DMS153 treated with DMSO at 0.1 percent for 48 hours (cell line): Measurements from ENCODE around the gene BBLN.
A peak's percentile ranks its signal among the peaks of the same experiment; 100 is the strongest.

ENCODE experiments used
- DNase-seq: peaks from one replicate; lab custom pipeline; 2025; ENCODE audit not compliant: unreplicated experiment; lab: John Stamatoyannopoulos, UW

BBLN gene

GRCh38 chr9:128188209-128188608, 28.1 kb downstream of the BBLN start:
- no peak for DNase-seq

DNA sequence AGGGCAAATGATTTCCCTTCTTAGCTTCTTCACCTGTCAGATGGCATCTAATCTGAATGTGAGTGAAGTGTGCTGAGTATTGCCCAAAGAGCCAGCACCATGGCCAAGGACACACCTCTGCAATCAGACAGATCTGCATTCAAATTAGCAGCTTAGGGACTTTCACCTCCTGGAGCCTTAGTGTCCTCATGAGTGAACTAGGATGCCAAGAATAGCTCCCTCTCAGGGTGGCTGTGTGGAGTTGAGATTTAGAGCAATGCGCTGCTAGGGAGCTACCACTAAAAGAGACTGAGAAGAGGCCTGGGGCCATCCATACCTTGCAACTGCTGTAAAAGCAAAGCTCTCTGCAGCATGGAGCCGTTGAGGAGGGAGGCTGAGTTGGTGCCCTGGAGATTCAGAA, 29.9 kb downstream of the BBLN start:
- no peak for DNase-seq

- DNase-seq = no peak
Observed at GRCh38 chr9:128190516-128191405, 30.7 kb downstream of the BBLN start.

- peak; percentile 36 for DNase-seq
Observed at GRCh38 chr9:128191406-128192046, 31.5 kb downstream of the BBLN start, which contains the start of gene CIZ1. TSS of gene CIZ1 (minus strand) at chr9:128191572. CDS start at chr9:128190857, 715 bp downstream.

DNA sequence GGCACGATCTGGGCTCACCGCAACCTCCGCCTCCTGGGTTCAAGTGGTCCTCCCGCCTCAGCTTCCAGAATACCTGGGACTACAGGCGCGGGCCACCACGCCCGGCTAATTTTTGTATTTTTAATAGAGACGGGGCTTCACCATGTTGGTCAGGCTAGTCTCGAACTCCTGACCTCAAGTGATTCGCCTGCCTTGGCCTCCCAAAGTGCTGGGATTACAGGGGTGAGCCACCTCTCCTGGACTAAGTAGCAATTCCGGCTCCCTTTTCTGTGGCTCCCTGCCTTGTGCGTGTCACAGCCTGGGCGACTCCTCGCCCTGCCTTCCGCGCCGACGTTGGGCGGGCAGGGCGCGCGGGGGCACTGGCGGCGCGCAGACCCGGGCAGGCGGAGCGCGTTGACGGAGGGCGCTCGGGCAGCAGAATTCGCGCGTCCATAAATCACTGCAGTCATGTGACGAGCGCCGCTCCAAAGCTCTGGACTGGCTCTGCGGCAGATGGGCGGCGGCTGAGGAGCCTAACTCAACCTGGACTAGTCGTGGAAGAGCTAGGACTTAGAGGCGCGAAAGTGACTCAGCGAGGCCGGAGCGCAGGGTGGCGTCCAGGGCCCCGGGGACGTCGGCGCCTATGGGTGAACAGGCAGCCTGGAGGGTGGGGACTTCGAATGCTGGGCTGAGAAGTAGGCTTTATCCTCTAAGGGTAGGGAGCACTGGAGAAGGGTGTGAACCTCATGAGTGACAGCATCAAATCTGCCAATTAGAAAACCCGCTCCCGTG, 32.7 kb downstream of the BBLN start:
- DNase-seq = peak; percentile 89

- no peak for DNase-seq
Observed at GRCh38 chr9:128193469-128194096, 33.5 kb downstream of the BBLN start.

GRCh38 chr9:128201441-128202369, 41.6 kb downstream of the BBLN start:
- DNase-seq = no peak

DNA sequence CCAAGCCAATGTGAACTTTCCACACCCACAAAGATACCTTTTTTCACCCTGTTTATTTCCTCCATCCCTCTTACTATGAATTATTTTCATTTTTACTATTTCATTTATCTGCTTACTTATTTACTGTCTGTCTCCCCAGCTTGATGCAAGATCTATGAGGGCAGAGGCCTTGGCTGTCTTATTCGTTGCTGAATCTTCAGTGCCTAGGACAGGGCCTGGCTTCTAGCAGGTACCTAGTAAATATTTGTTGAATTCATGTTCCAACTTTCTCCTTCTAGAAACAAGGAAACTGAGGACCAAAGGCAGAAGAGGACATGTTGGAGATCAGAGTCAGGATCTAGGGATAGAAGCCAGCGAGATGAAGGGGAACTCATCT, 42.6 kb downstream of the BBLN start:
- no peak for DNase-seq

DNA sequence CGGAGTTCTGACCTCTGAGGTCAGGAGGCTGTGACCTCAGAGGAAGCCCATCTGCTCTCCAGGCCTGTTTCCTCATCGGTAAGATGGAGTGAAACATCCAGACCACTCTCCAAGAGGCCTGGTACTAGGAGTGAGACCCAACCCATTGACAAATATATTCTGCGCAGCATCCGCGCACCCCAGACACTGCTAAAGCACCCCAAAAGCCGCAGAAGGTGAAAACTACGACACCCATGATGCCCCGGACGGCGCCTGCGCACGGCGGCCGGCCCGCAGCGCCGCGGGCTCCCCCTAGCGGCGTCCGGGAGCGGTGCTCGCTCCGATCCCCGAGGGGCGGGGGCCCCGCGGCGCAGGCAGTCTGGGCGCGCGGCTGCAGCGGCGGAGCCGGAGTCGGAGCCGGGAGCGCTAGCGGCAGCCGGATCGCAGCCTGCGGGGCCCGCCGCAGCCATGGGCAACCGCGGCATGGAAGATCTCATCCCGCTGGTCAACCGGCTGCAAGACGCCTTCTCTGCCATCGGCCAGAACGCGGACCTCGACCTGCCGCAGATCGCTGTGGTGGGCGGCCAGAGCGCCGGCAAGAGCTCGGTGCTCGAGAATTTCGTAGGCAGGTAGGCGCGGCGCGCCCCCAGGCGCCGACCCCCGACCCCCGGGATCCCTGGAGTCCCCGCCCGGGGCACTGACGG, 43.1 kb downstream of the BBLN start, which contains the start of gene DNM1:
Gene DNM1 (plus strand): TSS at position 356 of the 683 bp plus-strand sequence. CDS start 92 bp downstream, at position 448.
- DNase-seq = peak; percentile 45

DNA sequence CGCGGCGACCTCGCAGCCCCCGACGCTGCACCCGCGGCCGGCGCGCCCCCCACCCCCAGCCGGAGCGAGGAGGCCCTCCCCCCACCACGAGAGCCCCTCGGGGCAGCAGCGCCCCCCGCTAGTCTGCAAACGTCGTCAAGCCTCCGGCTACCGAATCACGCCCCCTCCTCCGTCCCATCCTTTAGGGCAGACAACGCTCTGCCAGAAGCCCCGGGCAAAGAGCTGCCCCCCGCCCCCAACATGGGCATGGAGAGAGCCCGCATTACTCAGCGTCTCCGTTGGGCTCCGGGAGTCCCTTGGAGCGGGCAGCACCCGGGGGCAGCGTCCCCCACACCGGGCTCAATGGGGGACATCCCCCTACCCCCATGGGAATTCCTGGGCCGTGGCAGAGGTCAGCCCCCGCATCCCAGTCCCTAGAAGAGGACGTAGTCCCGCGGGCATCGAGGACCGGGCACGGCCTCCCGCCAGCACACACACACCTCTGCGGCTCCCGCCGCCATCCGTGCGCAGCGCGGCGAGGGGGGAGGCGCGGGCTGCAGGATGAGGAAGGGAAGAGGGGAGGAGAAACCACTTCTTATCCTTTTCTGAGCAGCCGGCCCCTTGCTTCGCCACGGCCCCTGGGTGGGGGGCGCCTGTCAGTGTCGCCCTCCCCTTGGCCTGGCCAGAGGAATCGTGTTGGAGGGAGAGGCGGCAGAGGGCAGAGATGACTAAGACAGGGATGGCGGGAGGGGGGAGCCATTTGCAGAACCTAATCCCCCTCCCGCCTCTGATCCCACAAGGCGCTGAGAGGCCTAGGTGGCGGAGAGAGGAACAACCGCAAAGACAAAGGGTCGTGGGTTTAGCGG, 43.9 kb downstream of the BBLN start:
- peak; percentile 9 for DNase-seq

GRCh38 chr9:128204858-128205257, 44.8 kb downstream of the BBLN start:
- DNase-seq = no peak

DNA sequence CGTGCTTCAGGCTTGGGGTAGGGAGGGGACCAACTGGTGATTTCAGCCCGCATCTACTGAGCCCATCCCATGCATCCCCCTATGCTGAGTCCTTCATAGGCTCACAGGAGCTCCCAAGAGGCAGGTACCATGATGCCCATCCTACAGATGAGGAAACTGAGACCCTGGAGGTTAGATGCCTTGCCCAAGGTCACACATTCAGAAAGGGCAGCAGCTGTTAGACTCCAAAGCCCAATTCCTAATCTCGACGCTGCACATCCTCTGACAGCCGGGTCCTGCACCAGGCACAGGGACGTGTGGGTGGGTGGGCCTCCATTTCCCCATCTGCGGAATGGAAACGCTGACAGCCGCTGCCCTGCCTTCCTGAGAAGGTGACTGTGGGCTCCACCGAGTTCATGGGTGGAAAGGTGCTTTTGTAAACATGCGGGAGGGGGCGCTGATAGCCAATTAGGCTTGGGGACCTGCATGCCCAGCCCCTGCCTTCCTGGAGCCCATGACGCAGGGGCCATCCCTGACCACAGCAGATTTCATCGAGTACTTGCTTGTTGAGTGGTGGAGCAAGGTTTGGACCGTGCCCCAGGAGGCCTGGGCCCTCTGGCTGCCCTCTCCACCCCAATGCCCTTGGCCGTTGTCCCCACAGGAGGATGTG, 45.4 kb downstream of the BBLN start:
- no peak for DNase-seq

- no peak for DNase-seq
Observed at GRCh38 chr9:128206484-128206883, 46.4 kb downstream of the BBLN start.

DNA sequence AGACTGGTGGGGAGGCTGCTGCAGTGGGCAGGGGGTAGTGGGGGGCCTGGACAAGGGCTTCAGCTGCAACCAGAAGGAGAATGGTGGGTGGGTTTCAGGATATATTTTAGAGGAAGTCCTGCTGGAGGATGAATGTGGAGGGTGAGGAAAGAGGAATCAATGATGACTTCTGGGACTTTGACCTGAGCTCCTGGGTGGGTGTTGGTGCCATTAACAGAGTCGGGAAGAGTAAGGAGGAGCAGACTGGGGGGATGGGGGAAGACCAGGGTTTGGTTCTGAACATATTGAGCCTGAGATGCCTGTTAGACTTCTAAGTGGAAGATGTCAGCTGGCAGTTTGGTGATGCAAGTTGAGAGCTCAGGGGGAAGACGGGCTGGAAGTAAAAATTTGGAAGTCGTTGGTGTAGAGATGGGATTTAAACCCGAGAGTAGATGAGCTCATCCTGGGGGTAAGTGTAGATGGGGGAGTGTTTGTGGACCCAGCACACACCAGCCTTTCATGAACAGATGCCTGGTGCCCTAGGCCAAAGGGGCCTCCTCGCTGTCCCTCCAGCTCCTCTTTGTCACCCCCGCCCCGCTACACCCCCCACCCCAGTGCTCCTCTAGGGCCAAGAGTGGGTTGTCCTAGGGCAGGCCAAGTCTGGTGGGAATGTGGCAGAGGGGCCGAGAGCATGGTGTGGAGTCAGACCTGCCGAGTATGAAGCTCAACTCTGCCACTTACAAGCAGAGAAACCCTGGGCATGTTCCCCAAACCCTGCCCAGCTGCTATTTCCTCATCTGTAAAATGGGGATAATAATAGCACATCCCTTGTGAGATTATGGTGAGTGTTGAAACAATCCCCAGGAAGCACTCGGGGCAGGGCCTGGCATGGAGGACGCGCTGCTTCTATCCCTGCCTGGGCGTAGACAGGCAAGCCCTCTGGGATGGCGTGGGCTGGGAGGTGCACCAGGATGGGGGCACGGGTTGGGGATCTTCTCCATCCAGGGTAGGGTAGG, 47.1 kb downstream of the BBLN start:
- no peak for DNase-seq

- DNase-seq = no peak
Observed at GRCh38 chr9:128208386-128208785, 48.3 kb downstream of the BBLN start.

GRCh38 chr9:128208946-128209669, 49.0 kb downstream of the BBLN start:
- DNase-seq = no peak
